GM18907 (cell line): ENCODE data around the gene BRCA1.
"Not testable (repeated sequence)": the region's sequence is repeated elsewhere in the genome, so short reads cannot be mapped to it uniquely, and the experiment has no call there.

Experiments
- ATAC-seq: cut with Tn5 transposase; IDR thresholded peaks from one replicate; pipeline ENCODE4 v1.9.1; 2021; ENCODE audit warnings: mild to moderate bottlenecking, moderate library complexity; ENCODE audit not compliant: unreplicated experiment

BRCA1 gene

GRCh38 chr17:43070257-43070656 is 54.9 kb downstream of the BRCA1 start:
- ATAC-seq: no peak

GRCh38 chr17:43069368-43069898 is 55.7 kb downstream of the BRCA1 start:
- ATAC-seq: no peak

- no peak for ATAC-seq
Measured at GRCh38 chr17:43068570-43069367, 56.4 kb downstream of the BRCA1 start.

GRCh38 chr17:43062984-43063638 is 62.1 kb downstream of the BRCA1 start:
- no peak for ATAC-seq

GRCh38 chr17:43056051-43056450 is 69.1 kb downstream of the BRCA1 start:
- ATAC-seq: no peak

GRCh38 chr17:43053008-43053407 is 72.2 kb downstream of the BRCA1 start:
- ATAC-seq: not testable (repeated sequence)

- no peak for ATAC-seq
Measured at GRCh38 chr17:43051969-43052368, 73.2 kb downstream of the BRCA1 start.

- no peak for ATAC-seq
Measured at GRCh38 chr17:43044024-43044423, 81.1 kb downstream of the BRCA1 start.

- ATAC-seq: no peak
Measured at GRCh38 chr17:43043307-43043706, 81.9 kb downstream of the BRCA1 start.

GRCh38 chr17:43042025-43042628 is 83.0 kb downstream of the BRCA1 start:
- no peak for ATAC-seq

- no peak for ATAC-seq
Measured at GRCh38 chr17:43040655-43041054, 84.5 kb downstream of the BRCA1 start.

- ATAC-seq: no peak
Measured at GRCh38 chr17:43039646-43040045, 85.5 kb downstream of the BRCA1 start.

GRCh38 chr17:43034894-43035293 is 90.3 kb downstream of the BRCA1 start:
- ATAC-seq: no peak

GRCh38 chr17:43033948-43034881 is 90.9 kb downstream of the BRCA1 start:
- ATAC-seq: no peak

- no peak for ATAC-seq
Measured at GRCh38 chr17:43031666-43032065, 93.5 kb downstream of the BRCA1 start.

GRCh38 chr17:43030137-43030767 is 94.9 kb downstream of the BRCA1 start:
- ATAC-seq: no peak

- ATAC-seq: no peak
Measured at GRCh38 chr17:43028221-43028861, 96.8 kb downstream of the BRCA1 start.

- ATAC-seq: no peak
Measured at GRCh38 chr17:43027091-43028032, 97.8 kb downstream of the BRCA1 start.

GRCh38 chr17:43026595-43026994 is 98.6 kb downstream of the BRCA1 start:
- no peak for ATAC-seq
